ENCODE results near the gene SERP2. TPM values are rescaled to one million over a fixed set of nuclear protein-coding genes. Genes with fewer than 3 reads are reported as not detected.

SERP2 gene
- total RNA-seq, 1 experiment from 2014 or later, result 1.2 TPM

DNA sequence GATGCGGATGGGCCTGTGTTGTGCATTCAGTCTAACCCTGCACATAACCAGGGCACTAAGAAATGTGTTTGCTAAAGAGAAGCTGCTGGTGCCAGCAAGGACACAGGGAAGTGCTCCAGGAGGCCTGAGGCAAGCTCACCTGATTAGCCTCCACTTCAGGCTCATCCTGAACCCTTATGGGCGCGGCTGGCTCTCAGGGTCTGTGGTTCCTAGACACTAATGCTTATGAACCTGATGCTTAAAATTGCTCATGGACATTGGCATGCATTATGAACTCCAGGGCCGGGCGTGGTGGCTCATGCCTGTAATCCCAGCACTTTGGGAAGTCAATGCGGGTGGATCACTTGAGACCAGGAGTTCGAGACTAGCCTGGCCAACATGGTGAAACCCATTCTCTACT lies 34.3 kb downstream of the SERP2 start:
- H3K4me1 ChIP-seq (ENCODE audit: insufficient read depth, low read length), result peaks cover 20% of the 10 kb centered on the region
- H3K9me2 ChIP-seq (replicated peaks; ENCODE audit: low read length), result no peaks in the 10 kb centered on the region
- H2AFZ ChIP-seq (ENCODE audit: low read length), result no peak overlapping the region
- H3F3A ChIP-seq (ENCODE audit: low read length, unreplicated experiment), result no peaks in the 10 kb centered on the region
- no peaks in the 10 kb centered on the region for H3K27me3 ChIP-seq (ENCODE audit: low read length)
- DNase-seq, result peak; percentile 51
- H3K79me2 ChIP-seq (ENCODE audit: low read length), result no peaks in the 10 kb centered on the region
- TF ChIP-seq EZH2 (IDR thresholded peaks at IDR 0.05; ENCODE audit: low read length, unreplicated experiment) (no peak), EZH2phosphoT487 (IDR thresholded peaks at IDR 0.05; ENCODE audit: borderline replicate concordance, low read length) (no peak), CTCF (conservative IDR thresholded peaks at IDR 0.05; ENCODE audit: low read depth, low read length) (no peak)
- no peaks in the 10 kb centered on the region for H4K20me1 ChIP-seq (ENCODE audit: low read length)
- no TSS peak for BruUV-seq (replicated peaks)
- no peak overlapping the region for H3K27ac ChIP-seq (ENCODE audit: low read length)
- intact Hi-C loops (cut with micrococcal nuclease), result no loop called here
- no peak overlapping the region for H3K4me2 ChIP-seq (ENCODE audit: low read length)
- H3K9me3 ChIP-seq (ENCODE audit: low read length), result no peaks in the 10 kb centered on the region
- peak; percentile 19; the same call in 1 of the 2 replicates for ATAC-seq
- H3K36me3 ChIP-seq (ENCODE audit: low read depth, low read length), result no peaks in the 10 kb centered on the region
- POLR2A ChIA-PET (ENCODE audit: unreplicated experiment), result no interaction called here
- no peak overlapping the region for H3K9ac ChIP-seq (ENCODE audit: low read length)
- CTCF ChIA-PET, result no interaction called here
- H3K4me3 ChIP-seq (ENCODE audit: low read length), result no peak overlapping the region

GRCh38 chr13:44409595-44409994 lies 36.0 kb downstream of the SERP2 start:
- ATAC-seq (no peak), DNase-seq (no peak)
- Histone ChIP-seq H3K9me2 (replicated peaks; ENCODE audit: low read length) (no peaks in the 10 kb centered on the region), H3K9ac (ENCODE audit: low read length) (no peak overlapping the region), H4K20me1 (ENCODE audit: low read length) (no peaks in the 10 kb centered on the region), H3K27ac (ENCODE audit: low read length) (no peak overlapping the region), H2AFZ (ENCODE audit: low read length) (no peak overlapping the region), H3F3A (ENCODE audit: low read length, unreplicated experiment) (no peaks in the 10 kb centered on the region), H3K9me3 (ENCODE audit: low read length) (no peaks in the 10 kb centered on the region), H3K27me3 (ENCODE audit: low read length) (no peaks in the 10 kb centered on the region), H3K4me2 (ENCODE audit: low read length) (no peak overlapping the region), H3K36me3 (ENCODE audit: low read depth, low read length) (no peaks in the 10 kb centered on the region), H3K4me1 (ENCODE audit: insufficient read depth, low read length) (peaks cover 3% of the 10 kb centered on the region; the same call in 1 of the 2 replicates), H3K4me3 (ENCODE audit: low read length) (no peak overlapping the region), H3K79me2 (ENCODE audit: low read length) (no peaks in the 10 kb centered on the region)
- TF ChIP-seq EZH2phosphoT487 (IDR thresholded peaks at IDR 0.05; ENCODE audit: borderline replicate concordance, low read length), result no peak
- TF ChIP-seq EZH2 (IDR thresholded peaks at IDR 0.05; ENCODE audit: low read length, unreplicated experiment), result no peak
- TF ChIP-seq CTCF (conservative IDR thresholded peaks at IDR 0.05; ENCODE audit: low read depth, low read length), result no peak
- intact Hi-C loops (cut with micrococcal nuclease), result no loop called here
- CTCF ChIA-PET, result no interaction called here
- no TSS peak for BruUV-seq (replicated peaks)
- POLR2A ChIA-PET (ENCODE audit: unreplicated experiment), result no interaction called here

GRCh38 chr13:44410328-44410859 lies 36.8 kb downstream of the SERP2 start:
- no peaks in the 10 kb centered on the region for H4K20me1 ChIP-seq (ENCODE audit: low read length)
- no peak for TF ChIP-seq CTCF (conservative IDR thresholded peaks at IDR 0.05; ENCODE audit: low read depth, low read length)
- TF ChIP-seq EZH2 (IDR thresholded peaks at IDR 0.05; ENCODE audit: low read length, unreplicated experiment), result no peak
- TF ChIP-seq EZH2phosphoT487 (IDR thresholded peaks at IDR 0.05; ENCODE audit: borderline replicate concordance, low read length), result no peak
- no peak overlapping the region for H2AFZ ChIP-seq (ENCODE audit: low read length)
- ChIA-PET CTCF (no interaction called here), POLR2A (ENCODE audit: unreplicated experiment) (no interaction called here)
- H3K27ac ChIP-seq (ENCODE audit: low read length), result no peak overlapping the region
- no peaks in the 10 kb centered on the region for H3K9me3 ChIP-seq (ENCODE audit: low read length)
- no peaks in the 10 kb centered on the region for H3K27me3 ChIP-seq (ENCODE audit: low read length)
- H3K4me2 ChIP-seq (ENCODE audit: low read length), result no peak overlapping the region
- no TSS peak for BruUV-seq (replicated peaks)
- no peaks in the 10 kb centered on the region for H3F3A ChIP-seq (ENCODE audit: low read length, unreplicated experiment)
- no peaks in the 10 kb centered on the region for H3K36me3 ChIP-seq (ENCODE audit: low read depth, low read length)
- intact Hi-C loops (cut with micrococcal nuclease), result no loop called here
- no peaks in the 10 kb centered on the region for H3K79me2 ChIP-seq (ENCODE audit: low read length)
- H3K4me3 ChIP-seq (ENCODE audit: low read length), result no peak overlapping the region
- no peaks in the 10 kb centered on the region for H3K4me1 ChIP-seq (ENCODE audit: insufficient read depth, low read length)
- DNase-seq (no peak), ATAC-seq (no peak)
- no peak overlapping the region for H3K9ac ChIP-seq (ENCODE audit: low read length)
- no peaks in the 10 kb centered on the region for H3K9me2 ChIP-seq (replicated peaks; ENCODE audit: low read length)

Measured in PC-3 (cell line).